GM18517 (cell line): ENCODE results near the gene ARHGAP10.
A peak's percentile ranks its signal among the peaks of the same experiment; 100 is the strongest.

Source experiments
- ATAC-seq: cut with Tn5 transposase; IDR thresholded peaks from one replicate; pipeline ENCODE4 v1.9.1; 2021; ENCODE audit warnings: mild to moderate bottlenecking, moderate library complexity; ENCODE audit not compliant: unreplicated experiment

Gene ARHGAP10

DNA sequence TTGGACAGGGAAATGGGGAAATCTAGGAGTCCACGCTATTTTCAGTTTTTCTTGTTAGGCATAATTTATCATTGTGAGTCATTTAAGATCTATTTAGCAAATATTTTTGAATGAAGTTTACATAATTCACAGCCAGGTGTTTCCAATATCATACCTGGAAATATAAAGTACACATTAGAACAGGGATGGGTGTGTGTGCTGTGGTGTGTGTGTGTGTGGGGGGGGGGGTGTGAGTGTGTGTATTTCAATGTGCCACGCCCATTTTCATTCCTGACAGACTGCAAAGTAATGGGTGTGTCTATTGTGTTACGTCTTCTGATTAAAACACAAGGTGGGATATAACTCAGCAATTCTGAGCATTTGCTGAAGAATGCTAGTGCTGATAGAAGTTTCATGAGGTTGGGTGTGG lies 33.2 kb downstream of the ARHGAP10 start:
- ATAC-seq, result no peak

DNA sequence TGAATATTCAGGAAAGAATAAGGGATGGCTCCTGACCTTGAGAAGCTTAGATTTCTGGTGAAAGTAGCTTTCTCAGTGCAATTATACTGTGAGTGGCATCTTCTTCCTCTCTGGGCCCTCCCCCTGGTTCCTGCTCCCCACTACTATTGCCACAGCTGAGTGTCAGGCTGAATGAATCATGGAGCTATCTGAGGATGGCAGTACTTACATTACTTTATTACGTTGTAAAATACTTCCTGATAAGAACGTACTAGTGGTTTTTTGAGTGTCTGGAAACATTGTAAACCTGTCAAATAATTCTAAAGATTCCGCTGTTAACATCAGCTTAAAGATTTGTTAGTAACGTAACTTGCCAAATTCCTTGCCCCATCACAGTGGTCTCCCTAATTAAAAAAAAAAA lies 36.2 kb downstream of the ARHGAP10 start:
- no peak for ATAC-seq

- no peak for ATAC-seq
These were observed 37.5 kb downstream of the ARHGAP10 start for GRCh38 chr4:147769386-147769785.

GRCh38 chr4:147770831-147771230 lies 38.9 kb downstream of the ARHGAP10 start:
- no peak for ATAC-seq

GRCh38 chr4:147772056-147772455 lies 40.2 kb downstream of the ARHGAP10 start:
- no peak for ATAC-seq

- ATAC-seq, result no peak
These were observed 40.6 kb downstream of the ARHGAP10 start for GRCh38 chr4:147772459-147772969.

GRCh38 chr4:147773261-147774184 lies 41.6 kb downstream of the ARHGAP10 start:
- peak; percentile 40 for ATAC-seq

GRCh38 chr4:147776716-147777115 lies 44.8 kb downstream of the ARHGAP10 start:
- ATAC-seq, result no peak

DNA sequence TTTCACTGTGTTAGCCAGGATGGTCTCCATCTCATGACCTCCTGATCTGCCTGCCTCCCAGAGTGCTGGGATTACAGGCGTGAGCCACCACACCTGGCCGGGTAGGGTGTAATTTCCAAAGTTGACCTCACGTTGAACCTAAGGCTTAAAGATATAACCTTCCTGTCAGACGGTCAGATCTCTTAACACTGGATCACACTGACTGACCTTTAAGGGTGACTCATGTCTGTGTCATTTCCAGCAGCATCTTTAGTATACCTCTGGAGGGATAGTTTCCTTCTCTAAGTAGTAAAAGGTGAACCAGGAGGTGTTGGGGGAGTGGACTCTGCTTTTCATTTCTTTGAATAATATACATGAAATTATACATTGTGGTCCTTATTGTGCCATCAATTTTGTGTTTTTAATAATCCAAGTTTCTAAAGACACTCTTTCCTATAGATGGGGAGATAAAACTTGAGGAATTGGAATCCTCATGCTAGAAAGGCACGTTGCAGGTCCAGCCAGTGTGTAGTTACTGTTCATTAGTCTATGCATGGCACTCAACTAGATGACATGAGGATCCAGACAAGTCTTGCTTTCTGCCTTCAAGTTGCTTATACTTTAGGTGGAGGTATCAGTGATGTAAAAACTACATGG lies 45.7 kb downstream of the ARHGAP10 start:
- ATAC-seq, result no peak

- peak; percentile 46 for ATAC-seq
These were observed 47.1 kb downstream of the ARHGAP10 start for GRCh38 chr4:147778942-147779341.

- ATAC-seq, result no peak
These were observed 47.6 kb downstream of the ARHGAP10 start for GRCh38 chr4:147779451-147779850.

GRCh38 chr4:147780137-147780777 lies 48.4 kb downstream of the ARHGAP10 start:
- peak; percentile 68 for ATAC-seq

- ATAC-seq, result no peak
These were observed 50.3 kb downstream of the ARHGAP10 start for GRCh38 chr4:147782087-147782781.

DNA sequence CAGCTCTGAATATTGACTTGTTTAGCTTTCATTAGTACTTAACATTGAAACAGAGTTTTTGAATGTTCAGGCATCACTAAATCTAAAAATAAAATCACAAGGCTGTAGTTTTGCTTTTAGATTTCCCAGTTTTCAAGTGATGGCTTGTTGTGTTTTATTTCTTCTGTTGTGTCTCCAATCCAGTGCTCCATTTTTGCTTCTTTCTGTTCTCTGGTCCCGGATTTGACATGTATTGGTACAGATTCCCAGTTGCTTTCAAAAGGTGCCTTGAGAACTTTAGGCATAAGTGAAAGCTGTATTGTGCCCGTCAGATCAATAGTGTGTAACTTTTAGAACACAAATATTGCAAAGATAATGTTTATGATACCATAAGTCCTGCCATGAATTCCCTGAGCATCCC lies 53.2 kb downstream of the ARHGAP10 start:
- ATAC-seq, result no peak

GRCh38 chr4:147786031-147786430 lies 54.1 kb downstream of the ARHGAP10 start:
- ATAC-seq, result peak; percentile 89

- no peak for ATAC-seq
These were observed 54.6 kb downstream of the ARHGAP10 start for GRCh38 chr4:147786531-147786930.

GRCh38 chr4:147787204-147787603 lies 55.3 kb downstream of the ARHGAP10 start:
- no peak for ATAC-seq

DNA sequence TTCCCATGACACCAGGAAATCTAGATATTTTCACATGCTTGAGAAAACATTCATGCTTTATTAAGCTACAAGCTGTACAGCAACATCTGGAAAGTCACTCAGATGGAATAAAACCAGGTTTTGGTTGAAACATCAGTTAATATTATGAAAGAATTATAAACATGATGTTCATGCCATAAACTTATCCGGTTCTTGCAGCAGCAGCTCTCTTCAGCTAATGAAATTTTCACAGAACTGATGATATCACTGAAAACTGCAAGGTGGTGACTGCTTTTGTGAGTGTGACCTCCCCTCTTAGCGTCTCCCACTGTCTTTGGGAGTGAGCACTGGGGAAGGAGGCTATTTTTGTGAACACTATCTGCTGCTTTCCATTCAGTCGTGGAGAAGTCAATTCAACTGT lies 56.9 kb downstream of the ARHGAP10 start:
- ATAC-seq, result no peak

- no peak for ATAC-seq
These were observed 57.7 kb downstream of the ARHGAP10 start for GRCh38 chr4:147789596-147789995.

DNA sequence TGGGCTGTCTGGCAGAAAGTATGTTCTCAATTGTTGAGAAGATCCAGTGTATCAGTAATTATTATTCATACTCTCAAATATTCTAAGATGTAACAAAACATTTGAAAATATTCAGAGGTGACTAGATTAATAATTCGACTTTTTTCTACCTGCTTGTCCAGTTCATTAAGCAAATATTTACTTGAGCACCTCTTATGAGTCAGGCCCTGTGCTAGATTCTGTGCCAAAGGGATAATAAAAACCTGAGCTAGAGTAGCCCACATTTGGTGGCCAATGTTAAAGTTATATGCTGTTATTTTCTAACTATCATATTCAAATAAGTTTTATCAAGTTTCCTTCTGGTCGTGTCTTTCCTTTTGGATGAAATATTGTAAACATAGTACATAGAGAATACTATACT lies 58.5 kb downstream of the ARHGAP10 start:
- ATAC-seq, result no peak

GRCh38 chr4:147791341-147791740 lies 59.5 kb downstream of the ARHGAP10 start:
- no peak for ATAC-seq
